DOHH2 (cell line): Measurements from ENCODE around the gene TXLNG.
"Not testable (repeated sequence)": the region's sequence is repeated elsewhere in the genome, so short reads cannot be mapped to it uniquely, and the experiment has no call there.

Source experiments
- H3F3A ChIP-seq: fragments of 200-600 bp; sonication (generic), shearing (Covaris generic); 2 replicates; pipeline ENCODE4 v1.6.0; 2016; ENCODE audit warnings: antibody characterized with exemption, mild to moderate bottlenecking; ENCODE audit not compliant: control insufficient read depth, insufficient read depth
- H3K27ac ChIP-seq: fragments of 200-600 bp; sonication (generic); 2 replicates; pipeline ENCODE4 v1.5.1; 2014; ENCODE audit warnings: low read depth, mild to moderate bottlenecking, low read length, moderate library complexity
- H3K27me3 ChIP-seq: fragments of 200-600 bp; sonication (generic); 2 replicates; pipeline ENCODE4 v1.6.1; 2014; ENCODE audit warnings: mild to moderate bottlenecking, low read length, mixed read lengths; ENCODE audit not compliant: control insufficient read depth
- H3K36me3 ChIP-seq: fragments of 200-600 bp; sonication (generic); 2 replicates; pipeline ENCODE4 v1.6.1; 2014; ENCODE audit warnings: mild to moderate bottlenecking, low read length, moderate library complexity, mixed read lengths; ENCODE audit not compliant: control insufficient read depth
- H3K4me1 ChIP-seq: fragments of 200-600 bp; sonication (generic); 2 replicates; pipeline ENCODE4 v1.6.1; 2014; ENCODE audit warnings: mild to moderate bottlenecking, low read length, mixed read lengths; ENCODE audit not compliant: control insufficient read depth
- H3K4me2 ChIP-seq: fragments of 200-600 bp; sonication (generic); 2 replicates; pipeline ENCODE4 v1.6.0; 2014; ENCODE audit warnings: mild to moderate bottlenecking, low read length, moderate library complexity
- H3K4me3 ChIP-seq: fragments of 200-600 bp; sonication (generic); 2 replicates; pipeline ENCODE4 v1.5.1; 2014; ENCODE audit warnings: mild to moderate bottlenecking, low read length, mixed read lengths
- H3K79me2 ChIP-seq: fragments of 200-600 bp; sonication (generic); 2 replicates; pipeline ENCODE4 v1.6.1; 2014; ENCODE audit warnings: mild to moderate bottlenecking, low read length, mixed read lengths; ENCODE audit not compliant: control insufficient read depth
- H3K9me2 ChIP-seq: fragments of 200-600 bp; sonication (generic); replicated peaks from 2 replicates; pipeline ENCODE4 v1.6.1; 2014; ENCODE audit warnings: mild to moderate bottlenecking, low read length, mixed read lengths; ENCODE audit not compliant: control insufficient read depth
- H3K9me3 ChIP-seq: fragments of 200-600 bp; sonication (generic); 2 replicates; pipeline ENCODE4 v1.6.1; 2014; ENCODE audit warnings: antibody characterized with exemption, low read length, mixed read lengths; ENCODE audit not compliant: control insufficient read depth, insufficient read depth
- H4K20me1 ChIP-seq: fragments of 200-600 bp; sonication (generic); 2 replicates; pipeline ENCODE4 v1.6.0; 2014; ENCODE audit warnings: low read depth, mild to moderate bottlenecking, antibody characterized with exemption, low read length, moderate library complexity; ENCODE audit not compliant: control insufficient read depth, insufficient read depth
- EZH2phosphoT487 ChIP-seq: fragments of 200-600 bp; sonication (generic); IDR thresholded peaks from 2 replicates; pipeline ENCODE4 v1.6.1; 2017; ENCODE audit warnings: borderline replicate concordance, mild to moderate bottlenecking, antibody characterized with exemption, low read length, moderate library complexity, mixed read lengths
- TF ChIP-seq, protein P1 (sequence below): fragments of 200-600 bp; sonication (generic); IDR thresholded peaks from one replicate; pipeline ENCODE4 v1.5.1; 2014; ENCODE audit warnings: antibody characterized with exemption, mild to moderate bottlenecking, low read depth, low read length; ENCODE audit not compliant: poor library complexity, severe bottlenecking

Gene TXLNG

GRCh38 chrX:16748425-16748824 is 37.8 kb upstream of the TXLNG start:
- TF ChIP-seq, protein P1, sequence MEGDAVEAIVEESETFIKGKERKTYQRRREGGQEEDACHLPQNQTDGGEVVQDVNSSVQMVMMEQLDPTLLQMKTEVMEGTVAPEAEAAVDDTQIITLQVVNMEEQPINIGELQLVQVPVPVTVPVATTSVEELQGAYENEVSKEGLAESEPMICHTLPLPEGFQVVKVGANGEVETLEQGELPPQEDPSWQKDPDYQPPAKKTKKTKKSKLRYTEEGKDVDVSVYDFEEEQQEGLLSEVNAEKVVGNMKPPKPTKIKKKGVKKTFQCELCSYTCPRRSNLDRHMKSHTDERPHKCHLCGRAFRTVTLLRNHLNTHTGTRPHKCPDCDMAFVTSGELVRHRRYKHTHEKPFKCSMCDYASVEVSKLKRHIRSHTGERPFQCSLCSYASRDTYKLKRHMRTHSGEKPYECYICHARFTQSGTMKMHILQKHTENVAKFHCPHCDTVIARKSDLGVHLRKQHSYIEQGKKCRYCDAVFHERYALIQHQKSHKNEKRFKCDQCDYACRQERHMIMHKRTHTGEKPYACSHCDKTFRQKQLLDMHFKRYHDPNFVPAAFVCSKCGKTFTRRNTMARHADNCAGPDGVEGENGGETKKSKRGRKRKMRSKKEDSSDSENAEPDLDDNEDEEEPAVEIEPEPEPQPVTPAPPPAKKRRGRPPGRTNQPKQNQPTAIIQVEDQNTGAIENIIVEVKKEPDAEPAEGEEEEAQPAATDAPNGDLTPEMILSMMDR = no peak
- no peak for TF ChIP-seq EZH2phosphoT487
- Histone ChIP-seq H3K9me2 (no peaks in the 10 kb centered on the region), H3K36me3 (peaks cover 39% of the 10 kb centered on the region), H4K20me1 (no peaks in the 10 kb centered on the region), H3K27me3 (no peaks in the 10 kb centered on the region), H3K27ac (no peak overlapping the region), H3K9me3 (no peaks in the 10 kb centered on the region), H3K4me3 (no peak overlapping the region), H3K4me1 (no peaks in the 10 kb centered on the region), H3K4me2 (no peak overlapping the region), H3F3A (no peaks in the 10 kb centered on the region), H3K79me2 (no peaks in the 10 kb centered on the region)

DNA sequence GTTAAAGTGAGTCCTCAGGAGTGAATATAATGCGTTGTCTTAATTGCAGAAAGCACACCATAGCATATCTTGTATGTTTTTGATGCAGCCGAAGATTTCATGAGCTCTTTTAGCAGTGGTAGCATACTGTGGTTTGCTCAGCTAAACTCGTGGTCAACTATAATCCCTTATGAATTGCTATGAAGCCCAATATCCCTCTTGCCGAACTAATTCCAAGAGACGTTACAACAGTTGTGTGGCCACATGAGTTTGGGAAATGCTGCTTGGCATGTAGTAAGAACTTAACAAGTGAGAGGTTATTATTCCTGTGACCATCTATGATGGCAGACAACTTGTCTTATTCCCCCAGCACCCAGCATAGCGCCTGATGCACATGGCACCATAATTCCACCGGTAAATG is 36.1 kb upstream of the TXLNG start:
- H3K36me3 ChIP-seq = peaks cover 29% of the 10 kb centered on the region
- H3K4me2 ChIP-seq = no peak overlapping the region

DNA sequence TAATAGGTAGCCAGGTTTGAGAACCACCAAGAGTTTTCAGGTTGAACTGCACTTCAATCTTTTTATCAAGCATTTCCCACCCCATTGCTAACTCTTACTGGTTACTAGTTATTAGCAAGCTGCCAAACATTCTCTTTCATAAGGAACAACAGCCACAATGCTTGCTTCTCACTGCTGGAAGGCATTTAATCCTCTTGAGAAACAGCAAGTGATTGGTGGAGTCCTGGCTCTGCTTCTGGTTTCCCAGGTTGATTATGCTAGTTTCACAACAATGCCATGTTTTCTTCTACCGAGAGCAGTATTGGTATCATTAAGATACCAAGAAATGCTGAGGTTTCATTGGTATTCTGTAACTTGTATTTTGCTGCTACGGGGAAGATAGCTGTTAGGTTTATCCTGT is 32.2 kb upstream of the TXLNG start:
- Histone ChIP-seq H4K20me1 (no peaks in the 10 kb centered on the region), H3K4me1 (no peaks in the 10 kb centered on the region), H3K9me2 (no peaks in the 10 kb centered on the region), H3K36me3 (peaks cover 30% of the 10 kb centered on the region), H3K27ac (no peak overlapping the region), H3K4me2 (no peak overlapping the region), H3K9me3 (no peaks in the 10 kb centered on the region), H3F3A (no peaks in the 10 kb centered on the region), H3K27me3 (no peaks in the 10 kb centered on the region), H3K4me3 (no peak overlapping the region), H3K79me2 (no peaks in the 10 kb centered on the region)
- no peak for TF ChIP-seq EZH2phosphoT487
- TF ChIP-seq, protein P1 = no peak

More for the DNA sequence above, 36.1 kb upstream of the TXLNG start:
- no peak overlapping the region for H3K4me3 ChIP-seq
- no peaks in the 10 kb centered on the region for H3K27me3 ChIP-seq
- no peaks in the 10 kb centered on the region for H4K20me1 ChIP-seq
- no peaks in the 10 kb centered on the region for H3F3A ChIP-seq
- no peaks in the 10 kb centered on the region for H3K79me2 ChIP-seq
- H3K27ac ChIP-seq = no peak overlapping the region
- no peaks in the 10 kb centered on the region for H3K9me3 ChIP-seq
- TF ChIP-seq, protein P1 = no peak
- no peak for TF ChIP-seq EZH2phosphoT487
- no peaks in the 10 kb centered on the region for H3K4me1 ChIP-seq
- no peaks in the 10 kb centered on the region for H3K9me2 ChIP-seq

- no peaks in the 10 kb centered on the region for H3K9me3 ChIP-seq
- no peaks in the 10 kb centered on the region for H3K9me2 ChIP-seq
- no peaks in the 10 kb centered on the region for H3K79me2 ChIP-seq
- H3K4me1 ChIP-seq = no peaks in the 10 kb centered on the region
- H3F3A ChIP-seq = no peaks in the 10 kb centered on the region
- H3K4me3 ChIP-seq = no peak overlapping the region
- no peaks in the 10 kb centered on the region for H3K27me3 ChIP-seq
- no peaks in the 10 kb centered on the region for H4K20me1 ChIP-seq
- peaks cover 36% of the 10 kb centered on the region for H3K36me3 ChIP-seq
- H3K27ac ChIP-seq = no peak overlapping the region
- no peak overlapping the region for H3K4me2 ChIP-seq
- TF ChIP-seq, protein P1 = no peak
- TF ChIP-seq EZH2phosphoT487 = no peak
Observed at GRCh38 chrX:16756724-16757123, 29.5 kb upstream of the TXLNG start.

- not testable (repeated sequence) for H3K27ac ChIP-seq, H3K4me1 ChIP-seq, H4K20me1 ChIP-seq, H3F3A ChIP-seq, H3K4me3 ChIP-seq, H3K9me3 ChIP-seq, H3K27me3 ChIP-seq, H3K4me2 ChIP-seq, H3K9me2 ChIP-seq, H3K79me2 ChIP-seq
- peaks cover 20% of the 10 kb centered on the region for H3K36me3 ChIP-seq
Observed at GRCh38 chrX:16761500-16761899, 24.8 kb upstream of the TXLNG start.
